H9 (cell line): ENCODE data around the gene EVPL. TPM values are rescaled to one million over a fixed set of nuclear protein-coding genes. Genes with fewer than 3 reads are reported as not detected.

Source experiments
- DNase-seq: peaks from one replicate; pipeline ENCODE4 v3.0.0-alpha.2; 2017
- H2AFZ ChIP-seq: one replicate; pipeline ENCODE4 v1.6.1; 2013; ENCODE audit warnings: mild to moderate bottlenecking, low read length, control low read depth, moderate library complexity
- H2AK5ac ChIP-seq: 2 replicates; pipeline ENCODE4 v1.6.1; 2013; ENCODE audit warnings: low read length, control low read depth, mixed read lengths; ENCODE audit not compliant: insufficient read length
- H2BK120ac ChIP-seq: one replicate; pipeline ENCODE4 v1.6.1; 2013; ENCODE audit warnings: low read depth, mild to moderate bottlenecking, low read length, control low read depth, inconsistent platforms; ENCODE audit not compliant: poor library complexity, severe bottlenecking
- H2BK12ac ChIP-seq: 2 replicates; pipeline ENCODE4 v1.6.1; 2013; ENCODE audit warnings: low read length, control low read depth, mixed read lengths, low read depth; ENCODE audit not compliant: insufficient read length
- H2BK15ac ChIP-seq: 2 replicates; pipeline ENCODE4 v1.6.1; 2013; ENCODE audit warnings: low read depth, low read length, control low read depth
- H2BK20ac ChIP-seq: one replicate; pipeline ENCODE4 v1.6.1; 2013; ENCODE audit warnings: low read depth, mild to moderate bottlenecking, low read length, control low read depth, inconsistent platforms; ENCODE audit not compliant: poor library complexity, severe bottlenecking
- H2BK5ac ChIP-seq: 2 replicates; pipeline ENCODE4 v1.6.1; 2013; ENCODE audit warnings: low read length, control low read depth, mixed read lengths; ENCODE audit not compliant: insufficient read length
- H3K14ac ChIP-seq: 2 replicates; pipeline ENCODE4 v1.6.1; 2013; ENCODE audit warnings: low read length, control low read depth; ENCODE audit not compliant: insufficient read depth
- H3K18ac ChIP-seq: 2 replicates; pipeline ENCODE4 v1.6.1; 2013; ENCODE audit warnings: low read depth, mild to moderate bottlenecking, mixed read lengths, low read length, control low read depth; ENCODE audit not compliant: insufficient read length
- H3K23ac ChIP-seq: 2 replicates; pipeline ENCODE4 v1.6.1; 2013; ENCODE audit warnings: low read length, control low read depth, mixed read lengths, low read depth; ENCODE audit not compliant: insufficient read length
- H3K23me2 ChIP-seq: 2 replicates; pipeline ENCODE4 v1.6.1; 2013; ENCODE audit warnings: low read depth, mild to moderate bottlenecking, mixed read lengths, low read length, control low read depth; ENCODE audit not compliant: insufficient read length, poor library complexity, severe bottlenecking
- H3K27ac ChIP-seq: 2 replicates; pipeline ENCODE4 v1.5.1; 2013; ENCODE audit warnings: low read length, control low read depth, mixed read lengths, low read depth; ENCODE audit not compliant: insufficient read length
- H3K27me3 ChIP-seq: 2 replicates; pipeline ENCODE4 v1.6.1; 2013; ENCODE audit warnings: low read length, control low read depth, inconsistent platforms; ENCODE audit not compliant: insufficient read depth
- H3K4ac ChIP-seq: 2 replicates; pipeline ENCODE4 v1.6.1; 2013; ENCODE audit warnings: low read depth, mild to moderate bottlenecking, control low read depth, inconsistent platforms, low read length, moderate library complexity
- H3K4me1 ChIP-seq: 2 replicates; pipeline ENCODE4 v1.6.1; 2013; ENCODE audit warnings: low read length, control low read depth, inconsistent platforms; ENCODE audit not compliant: insufficient read depth
- H3K4me2 ChIP-seq: 2 replicates; pipeline ENCODE4 v1.6.1; 2013; ENCODE audit warnings: low read length, control low read depth, mixed read lengths; ENCODE audit not compliant: insufficient read length, insufficient read depth
- H3K56ac ChIP-seq: 2 replicates; pipeline ENCODE4 v1.6.1; 2013; ENCODE audit warnings: low read depth, mild to moderate bottlenecking, mixed read lengths, low read length, control low read depth; ENCODE audit not compliant: insufficient read length
- H3K79me1 ChIP-seq: 2 replicates; pipeline ENCODE4 v1.6.1; 2013; ENCODE audit warnings: low read depth, mild to moderate bottlenecking, moderate library complexity, low read length, control low read depth, inconsistent platforms; ENCODE audit not compliant: insufficient read depth, poor library complexity, severe bottlenecking
- H3K79me2 ChIP-seq: 2 replicates; pipeline ENCODE4 v1.6.1; 2013; ENCODE audit warnings: low read length, control low read depth, inconsistent platforms; ENCODE audit not compliant: insufficient read depth
- H3K9ac ChIP-seq: 2 replicates; pipeline ENCODE4 v1.6.1; 2013; ENCODE audit warnings: low read length, control low read depth, mixed read lengths; ENCODE audit not compliant: insufficient read length; ENCODE audit errors: extremely low read depth
- H3K9me3 ChIP-seq: one replicate; pipeline ENCODE4 v1.6.1; 2013; ENCODE audit warnings: low read depth, low read length, inconsistent platforms; ENCODE audit not compliant: control insufficient read depth
- H3T11ph ChIP-seq: one replicate; pipeline ENCODE4 v1.6.1; 2013; ENCODE audit warnings: mild to moderate bottlenecking, low read length, control low read depth, inconsistent platforms
- H4K20me1 ChIP-seq: one replicate; pipeline ENCODE4 v1.6.1; 2013; ENCODE audit not compliant: control insufficient read depth, insufficient read length, insufficient read depth
- H4K5ac ChIP-seq: 2 replicates; pipeline ENCODE4 v1.6.1; 2013; ENCODE audit warnings: low read depth, mild to moderate bottlenecking, mixed read lengths, low read length, control low read depth; ENCODE audit not compliant: insufficient read length
- H4K8ac ChIP-seq: replicated peaks from 2 replicates; pipeline ENCODE4 v1.6.1; 2013; ENCODE audit warnings: low read length, control low read depth, mixed read lengths, low read depth; ENCODE audit not compliant: insufficient read length
- H4K91ac ChIP-seq: 2 replicates; pipeline ENCODE4 v1.6.1; 2013; ENCODE audit warnings: low read depth, mild to moderate bottlenecking, moderate library complexity, mixed read lengths, low read length, control low read depth; ENCODE audit not compliant: insufficient read length
- H3K27ac Mint-ChIP-seq, 3 experiments: 2 replicates in 2 of 3; 3 replicates in 1 of 3; pipeline ENCODE4 v1.8.0; 2020 to 2021; ENCODE audit warnings: mixed read lengths in 3 of 3, mild to moderate bottlenecking in 1 of 3, moderate library complexity in 1 of 3
- H3K27me3 Mint-ChIP-seq: 2 replicates; pipeline ENCODE4 v1.8.0; 2021; ENCODE audit warnings: low read depth, mild to moderate bottlenecking, moderate library complexity, mixed read lengths
- H3K36me3 Mint-ChIP-seq, 3 experiments: 2 replicates in 2 of 3; 3 replicates in 1 of 3; pipeline ENCODE4 v1.8.0; 2020 to 2021; ENCODE audit warnings: low read depth in 3 of 3, mixed read lengths in 3 of 3; ENCODE audit not compliant: insufficient read depth in 1 of 3
- H3K4me1 Mint-ChIP-seq, 2 experiments: 2 replicates each; pipeline ENCODE4 v1.8.0; 2020; ENCODE audit warnings: mixed read lengths in 2 of 2
- H3K4me3 Mint-ChIP-seq, 2 experiments: 2 replicates in 1 of 2; 3 replicates in 1 of 2; pipeline ENCODE4 v1.8.0; 2020 to 2021; ENCODE audit warnings: mild to moderate bottlenecking in 2 of 2, mixed read lengths in 2 of 2, moderate library complexity in 1 of 2
- H3K9me3 Mint-ChIP-seq, 2 experiments: 2 replicates in 1 of 2; 3 replicates in 1 of 2; pipeline ENCODE4 v1.8.0; 2020; ENCODE audit warnings: mild to moderate bottlenecking in 2 of 2, mixed read lengths in 2 of 2, moderate library complexity in 1 of 2
- CTCF ChIP-seq: fragments of 200-600 bp; sonication (generic); conservative IDR thresholded peaks from 3 replicates; pipeline ENCODE4 v1.8.0; 2021; ENCODE audit warnings: antibody characterized with exemption, mild to moderate bottlenecking
- WGBS: extraction: QIAGEN DNeasy Blood & Tissue Kit; methylation state at CpG from one replicate; pipeline ENCODE4 v1.1.7; 2013; ENCODE audit warnings: missing lambda C conversion rate, low lambda C conversion rate, mixed read lengths; ENCODE audit not compliant: insufficient read length; ENCODE audit errors: extremely low coverage; 5-methylcytosine and 5-hydroxymethylcytosine counted together
- total RNA-seq: library from RNA; stranded (reverse); gene quantifications from 2 replicates; pipeline ENCODE4 v1.2.1, GENCODE V29; 2021

Gene EVPL
- total RNA-seq, 1 experiment from 2014 or later = 0.48 TPM

- no peaks in the 10 kb centered on the region for H3K9me3 Mint-ChIP-seq
- peaks cover 43 to 72% (median 63%) of the 10 kb centered on the region in 3 experiments for H3K36me3 Mint-ChIP-seq
- H3K23me2 ChIP-seq = no peaks in the 10 kb centered on the region
- H3K4me2 ChIP-seq = no peak overlapping the region
- no peak overlapping the region for H2AFZ ChIP-seq
- H3K27me3 Mint-ChIP-seq = no peaks in the 10 kb centered on the region
- no peak overlapping the region for H2BK5ac ChIP-seq
- H3K4me1 ChIP-seq = no peaks in the 10 kb centered on the region; the same call in 1 of the 2 replicates
- no peak for DNase-seq
- H2BK120ac ChIP-seq = no peak overlapping the region
- peak overlapping the region; percentile 18 to 33; a peak in 2 of 5 replicates for H3K4me3 Mint-ChIP-seq
- H3K4ac ChIP-seq = no peak overlapping the region
- no peak overlapping the region for H3K56ac ChIP-seq
- no CpG with 5 or more reads among the region's 6 CpGs for WGBS
- H3K23ac ChIP-seq = no peak overlapping the region
- no peak overlapping the region for H3K18ac ChIP-seq
- H3K79me1 ChIP-seq = no peaks in the 10 kb centered on the region
- no peak overlapping the region for H3T11ph ChIP-seq
- H3K9ac ChIP-seq = no peak overlapping the region
- no peak overlapping the region for H3K27ac ChIP-seq
- no peaks in the 10 kb centered on the region for H4K20me1 ChIP-seq
- no peak for TF ChIP-seq CTCF
- H3K27me3 ChIP-seq = no peaks in the 10 kb centered on the region
- no peaks in the 10 kb centered on the region for H3K79me2 ChIP-seq
- H2BK20ac ChIP-seq = no peak overlapping the region
- H4K8ac ChIP-seq = no peak overlapping the region
- H2AK5ac ChIP-seq = no peak overlapping the region
- H3K27ac Mint-ChIP-seq = peak overlapping the region; percentile 53 to 84 (median 82); a peak in 5 of 7 replicates
- H2BK15ac ChIP-seq = no peak overlapping the region
- H3K4me1 Mint-ChIP-seq = peaks cover 32 to 56% of the 10 kb centered on the region in 2 experiments
- no peak overlapping the region for H3K14ac ChIP-seq
- no peak overlapping the region for H4K5ac ChIP-seq
- no peak overlapping the region for H2BK12ac ChIP-seq
- H3K9me3 ChIP-seq = no peaks in the 10 kb centered on the region
- H4K91ac ChIP-seq = no peak overlapping the region
These were observed 13.3 kb upstream of the EVPL start for GRCh38 chr17:76040376-76040775.
